Pancreas (tissue), 10 donors: ENCODE data around the gene MYO1H. TPM values are rescaled to one million over a fixed set of nuclear protein-coding genes. Genes with fewer than 3 reads are reported as not detected.
"Not testable (repeated sequence)": the region's sequence is repeated elsewhere in the genome, so short reads cannot be mapped to it uniquely, and the experiment has no call there.

Experiments used
- ATAC-seq, 4 donors: fragments of 200-7000 bp; cut with Tn5 transposase; one replicate each; pipeline versions ENCODE4 v1.8.0 to v1.9.1; 2020; ENCODE audit warnings: mild to moderate bottlenecking in 4 of 4, moderate library complexity in 4 of 4
- DNase-seq, 6 donors: peaks; one replicate each; pipeline ENCODE4 v3.0.0-alpha.2; 2020
- FAIRE-seq: peaks from 2 replicates; lab custom pipeline; 2012; peaks lifted over from hg19 to GRCh38; lab: Jason Lieb, UNC
- H3K27ac ChIP-seq, 4 donors: fragments of 200-600 bp; sonication (generic); 1 replicate in 3 of 4; 2 replicates in 1 of 4; pipeline versions ENCODE4 v1.5.0 to v1.8.0; 2020
- H3K27me3 ChIP-seq, 4 donors: fragments of 200-600 bp; one replicate each; pipeline ENCODE4 v1.8.0; 2021
- H3K36me3 ChIP-seq, 3 donors: fragments of 200-600 bp; sonication (generic) in 1 of 3; one replicate each; pipeline versions ENCODE4 v1.5.0 to v1.8.0; 2020 to 2021
- H3K4me1 ChIP-seq, 3 donors: fragments of 200-600 bp; one replicate each; pipeline ENCODE4 v1.8.0; 2021
- H3K4me3 ChIP-seq, 4 donors: fragments of 200-600 bp; sonication (generic) in 2 of 4; one replicate each; pipeline versions ENCODE4 v1.5.0 to v1.8.0; 2020 to 2021
- H3K9me3 ChIP-seq, 4 donors: fragments of 200-600 bp; one replicate each; pipeline ENCODE4 v1.8.0; 2021
- CTCF ChIP-seq, 4 donors: fragments of 200-600 bp; sonication (generic) in 3 of 4; IDR thresholded peaks; one replicate each; pipeline versions ENCODE4 v1.5.0 to v1.8.0; 2021; ENCODE audit warnings: antibody characterized with exemption in 4 of 4
- WGBS, 2 donors: extraction: QIAGEN DNeasy Blood & Tissue Kit; methylation state at CpG; one replicate each; pipeline ENCODE4 v1.1.7; 2013; 5-methylcytosine and 5-hydroxymethylcytosine counted together
- intact Hi-C, 3 donors: fragments of 100-400 bp; cut with DNase I; formaldehyde crosslinking; loops; one replicate each; pipeline versions ENCODE4 v1.11.1 to v1.14.2; 2022
- polyA plus RNA-seq, 2 donors: library from polyadenylated mRNA; stranded (reverse); fragments of 200-250 nt; gene quantifications; one replicate each; pipeline ENCODE4 v1.2.3, GENCODE V29; 2013
- total RNA-seq, 6 donors: library from RNA; stranded (reverse); fragmentation: NEBNext Ultra II Directional in 4 of 6; extraction: Animal tissue kit (Norgen Biotek cat#: 25700) in 4 of 6; gene quantifications; one replicate each; pipeline versions ENCODE4 v1.2.1 to v1.2.4, GENCODE V29; 2021 to 2023
- donor health status: healthy with polysubstance abuse.
- donor health status: DM: no; HTN: no; CAD: no; lungs with moderate emphysema.
- donor health status: DM: no; HTN: no; CAD: no.
- donor health status: control.
- donor health status: control.
- donor health status: Bipolar disorder and iron deficiency.
- donor health status: DM: yes; HTN: yes; CAD: no.
- donor health status: DM: no; HTN: no; CAD: no.
- donor health status: DM: no; HTN: no; CAD: no.
- donor health status: DM: yes; HTN: yes; CAD: no.

MYO1H gene
- total and polyA plus RNA-seq, 8 donors = 0.07 TPM; not detected in 7

GRCh38 chr12:109435428-109436187 is 87.9 kb downstream of the MYO1H start:
- ATAC-seq (no peak), DNase-seq (no peak), FAIRE-seq (no peak)
- no peak overlapping the region for H3K4me3 ChIP-seq
- no peaks in the 10 kb centered on the region for H3K36me3 ChIP-seq
- no peaks in the 10 kb centered on the region for H3K4me1 ChIP-seq
- intact Hi-C loops = loop anchor here in 1 of 3 donors (10.0 kb wide), 1 partner anchor 339 kb away; no protein-coding TSS in a partner anchor
- no peaks in the 10 kb centered on the region for H3K27me3 ChIP-seq
- WGBS, 2 donors = 60 to 68% methylated on average over 17 of the region's 17 CpGs
- no peak overlapping the region for H3K27ac ChIP-seq
- H3K9me3 ChIP-seq = no peaks in the 10 kb centered on the region
- TF ChIP-seq CTCF (IDR thresholded peaks at IDR 0.05) = no peak

- FAIRE-seq = no peak
- no peak for TF ChIP-seq CTCF (IDR thresholded peaks at IDR 0.05)
- no peak for DNase-seq
- intact Hi-C loops = loop anchor here in 1 of 3 donors (10.0 kb wide), 1 partner anchor 339 kb away; no protein-coding TSS in a partner anchor
- H3K27ac ChIP-seq = no peak overlapping the region
- H3K36me3 ChIP-seq = no peaks in the 10 kb centered on the region
- no peaks in the 10 kb centered on the region for H3K27me3 ChIP-seq
- WGBS, 2 donors = 60 to 61% methylated on average over 7 of the region's 7 CpGs
- no peak overlapping the region for H3K4me3 ChIP-seq
- no peak for ATAC-seq
- H3K9me3 ChIP-seq = no peaks in the 10 kb centered on the region
- H3K4me1 ChIP-seq = no peaks in the 10 kb centered on the region
These were observed 88.5 kb downstream of the MYO1H start for GRCh38 chr12:109436188-109436560.

GRCh38 chr12:109439181-109439580 is 91.5 kb downstream of the MYO1H start:
- DNase-seq = no peak
- no peak for TF ChIP-seq CTCF (IDR thresholded peaks at IDR 0.05)
- 74 to 82% methylated on average over 6 of the region's 6 CpGs for WGBS, 2 donors

GRCh38 chr12:109439951-109440350 is 92.3 kb downstream of the MYO1H start:
- not testable (repeated sequence) for H3K4me1 ChIP-seq, H3K27me3 ChIP-seq, ATAC-seq, H3K9me3 ChIP-seq, H3K27ac ChIP-seq, H3K36me3 ChIP-seq, DNase-seq, H3K4me3 ChIP-seq, FAIRE-seq
- WGBS, 2 donors = 93% methylated on average over 13 of the region's 13 CpGs
- intact Hi-C loops = loop anchor here in 1 of 3 donors (10.0 kb wide), 1 partner anchor 335 kb away; no protein-coding TSS in a partner anchor

More at GRCh38 chr12:109439181-109439580, 91.5 kb downstream of the MYO1H start:
- ATAC-seq (no peak), FAIRE-seq (no peak)
- Histone ChIP-seq H3K27me3 (no peaks in the 10 kb centered on the region), H3K4me3 (no peak overlapping the region), H3K9me3 (no peaks in the 10 kb centered on the region), H3K27ac (no peak overlapping the region), H3K36me3 (no peaks in the 10 kb centered on the region), H3K4me1 (no peaks in the 10 kb centered on the region)
- intact Hi-C loops = loop anchor here in 1 of 3 donors (10.0 kb wide), 1 partner anchor 336 kb away; no protein-coding TSS in a partner anchor

- intact Hi-C loops = no loop called here
- WGBS, 2 donors = 49 to 52% methylated on average over 9 of the region's 9 CpGs
- Histone ChIP-seq H3K27ac (no peak overlapping the region), H3K4me3 (no peak overlapping the region), H3K4me1 (no peaks in the 10 kb centered on the region), H3K36me3 (peaks cover 0 to 4% (median 0%) of the 10 kb centered on the region in 3 donors), H3K27me3 (no peaks in the 10 kb centered on the region), H3K9me3 (no peaks in the 10 kb centered on the region)
- no peak for ATAC-seq
- TF ChIP-seq CTCF (IDR thresholded peaks at IDR 0.05) = no peak
- no peak for DNase-seq
- no peak for FAIRE-seq
These were observed 93.3 kb downstream of the MYO1H start for GRCh38 chr12:109440851-109441490.
